GM21447 (cell line): ENCODE measurements around the gene SMYD3.

ENCODE experiments used
- ATAC-seq: cut with Tn5 transposase; IDR thresholded peaks from one replicate; pipeline ENCODE4 v1.9.1; 2021; ENCODE audit not compliant: unreplicated experiment

The SMYD3 gene

DNA sequence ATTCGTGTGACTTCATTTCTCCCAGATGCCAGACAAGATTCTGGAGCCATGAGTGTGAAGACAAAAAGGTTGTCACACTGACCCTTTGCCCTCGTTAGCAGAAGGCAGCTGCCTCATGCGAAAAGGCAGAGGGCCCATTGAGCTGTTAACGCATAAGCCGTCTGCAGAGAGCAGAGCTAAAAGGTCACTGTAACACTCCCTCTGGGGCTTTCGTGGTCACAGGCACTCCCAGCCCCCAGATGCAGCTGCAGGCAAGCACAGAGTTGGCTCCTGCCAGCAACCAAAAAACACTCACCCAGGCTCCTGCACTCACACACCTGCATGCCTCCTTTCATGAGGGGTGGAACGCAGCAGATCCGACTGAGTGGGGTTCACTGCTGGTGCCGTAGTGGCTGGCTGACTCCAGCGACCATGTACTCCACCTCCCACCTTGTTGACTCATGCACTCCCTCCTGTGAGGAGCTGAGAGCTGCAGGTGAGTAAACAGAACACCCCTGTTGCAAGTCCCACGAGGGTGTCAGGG, 287.5 kb downstream of the SMYD3 start:
- peak; percentile 56 for ATAC-seq

- no peak for ATAC-seq
These were observed 288.4 kb downstream of the SMYD3 start for GRCh38 chr1:246218686-246219085.

GRCh38 chr1:246216906-246217305, 290.2 kb downstream of the SMYD3 start:
- ATAC-seq: no peak

GRCh38 chr1:246215510-246215903, 291.6 kb downstream of the SMYD3 start:
- ATAC-seq: no peak

GRCh38 chr1:246214708-246215509, 292.2 kb downstream of the SMYD3 start:
- ATAC-seq: peak; percentile 96

GRCh38 chr1:246213947-246214346, 293.1 kb downstream of the SMYD3 start:
- ATAC-seq: no peak

DNA sequence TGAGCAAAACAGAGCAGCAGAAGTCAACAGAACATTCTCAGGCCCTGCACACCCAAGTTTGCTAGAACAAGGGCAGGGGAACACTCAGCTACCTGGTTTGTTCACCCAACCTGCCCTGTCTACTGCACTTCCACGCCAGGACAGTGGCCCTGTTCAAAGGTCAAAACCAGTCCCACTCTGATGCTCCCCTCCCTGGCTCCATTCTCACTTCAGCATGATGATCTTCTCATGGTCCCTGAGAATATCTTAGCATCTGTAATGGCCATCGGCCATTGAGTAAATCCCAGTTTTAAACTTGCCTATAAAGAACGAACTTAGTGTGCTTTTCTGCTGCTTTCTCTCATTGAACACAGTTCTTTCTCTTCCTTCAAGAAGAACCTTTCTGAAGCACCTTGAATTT, 293.6 kb downstream of the SMYD3 start:
- no peak for ATAC-seq

DNA sequence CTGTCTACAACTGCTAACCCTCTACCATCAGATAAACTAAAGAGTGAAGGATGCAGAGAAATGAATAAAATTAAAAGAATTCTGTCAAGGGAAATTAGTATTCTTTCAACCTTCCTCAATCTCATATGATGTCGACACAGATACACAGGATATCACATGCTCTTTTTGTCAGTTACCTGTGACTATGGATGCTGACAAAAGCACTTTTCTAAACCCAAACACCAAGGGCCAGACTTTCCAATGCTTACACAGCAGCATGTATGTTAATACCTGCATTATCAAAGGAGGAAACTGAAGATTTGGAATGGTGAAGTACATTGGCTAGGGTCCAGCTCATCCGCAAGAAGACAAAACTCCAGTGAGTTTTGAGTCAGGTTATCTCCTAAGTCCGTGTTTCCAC, 294.0 kb downstream of the SMYD3 start:
- ATAC-seq: no peak

DNA sequence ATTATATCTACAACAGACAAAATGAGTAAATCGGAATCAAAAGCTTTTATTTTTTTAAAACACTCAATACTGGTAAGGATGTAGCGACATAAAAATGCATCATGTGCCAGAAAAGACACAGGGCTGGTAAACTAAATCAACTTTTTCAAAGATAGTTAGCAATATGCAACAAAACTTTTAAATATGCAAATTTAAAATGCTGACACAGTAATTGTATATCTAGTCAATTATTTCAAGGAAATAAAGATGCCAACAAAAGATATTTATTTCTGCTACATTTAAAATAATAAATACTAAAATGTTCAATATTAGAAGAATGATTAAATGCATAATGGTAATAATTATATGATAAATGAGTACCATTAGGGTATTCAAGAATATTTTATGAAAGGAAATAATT, 295.1 kb downstream of the SMYD3 start:
- ATAC-seq: no peak

- ATAC-seq: no peak
These were observed 296.3 kb downstream of the SMYD3 start for GRCh38 chr1:246210756-246211155.

GRCh38 chr1:246208105-246208504, 299.0 kb downstream of the SMYD3 start:
- ATAC-seq: no peak

DNA sequence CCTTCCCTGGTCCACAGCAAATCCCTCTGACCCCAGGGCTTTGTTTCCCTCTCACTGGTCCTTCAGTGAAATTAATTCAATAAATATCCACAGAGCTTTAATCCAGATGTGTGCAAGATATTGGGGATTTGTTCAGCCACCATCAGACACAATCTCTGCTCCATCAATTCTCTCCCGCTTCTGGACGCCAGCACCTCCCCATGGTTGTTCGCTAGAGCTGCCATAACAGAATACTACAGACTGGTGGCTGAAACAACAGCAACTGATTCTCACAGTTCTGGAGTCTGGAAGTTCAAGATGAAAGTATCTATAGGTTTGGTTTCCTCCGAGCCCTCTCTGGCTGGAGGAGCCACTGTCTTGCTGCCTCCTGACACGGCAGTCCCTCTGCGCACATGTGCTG, 303.9 kb downstream of the SMYD3 start:
- ATAC-seq: no peak

DNA sequence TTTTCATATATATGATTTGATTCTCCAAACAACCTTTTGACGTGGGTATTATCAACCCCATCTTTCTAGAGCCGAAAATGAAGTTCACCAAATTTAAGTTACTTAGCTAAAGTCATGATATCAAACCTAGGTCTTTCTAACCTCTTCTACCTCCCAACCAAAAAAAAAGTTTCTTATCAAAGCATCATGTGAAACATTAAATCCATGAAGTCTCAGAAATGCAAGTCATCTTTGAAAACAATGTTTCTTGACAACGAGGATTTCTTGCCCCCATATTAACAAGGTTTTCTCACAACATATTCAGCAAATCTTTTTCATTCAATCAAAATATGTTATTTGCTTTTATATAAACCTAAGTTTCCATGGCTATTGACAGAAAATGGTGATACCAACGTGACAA, 306.3 kb downstream of the SMYD3 start:
- no peak for ATAC-seq

DNA sequence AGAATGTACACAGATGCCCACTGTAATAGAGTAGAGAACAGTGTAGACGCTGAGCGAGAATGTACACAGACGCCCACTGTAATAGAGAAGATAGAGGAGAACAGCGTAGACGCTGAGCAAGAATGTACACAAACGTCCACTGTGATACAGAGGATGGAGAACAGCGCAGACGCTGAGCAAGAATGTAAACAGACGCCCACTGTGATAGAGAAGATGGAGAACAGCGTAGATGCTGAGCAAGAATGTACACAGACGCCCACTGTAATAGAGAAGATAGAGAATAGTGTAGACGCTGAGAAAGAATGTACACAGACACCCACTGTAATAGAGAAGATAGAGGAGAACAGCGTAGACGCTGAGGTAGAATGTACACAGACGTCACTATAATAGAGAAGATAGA, 306.9 kb downstream of the SMYD3 start:
- ATAC-seq: no peak

- ATAC-seq: no peak
These were observed 307.9 kb downstream of the SMYD3 start for GRCh38 chr1:246199086-246199645.

GRCh38 chr1:246198115-246198816, 308.8 kb downstream of the SMYD3 start:
- ATAC-seq: no peak

- no peak for ATAC-seq
These were observed 310.0 kb downstream of the SMYD3 start for GRCh38 chr1:246197076-246197475.

- ATAC-seq: no peak
These were observed 311.8 kb downstream of the SMYD3 start for GRCh38 chr1:246195296-246195695.

DNA sequence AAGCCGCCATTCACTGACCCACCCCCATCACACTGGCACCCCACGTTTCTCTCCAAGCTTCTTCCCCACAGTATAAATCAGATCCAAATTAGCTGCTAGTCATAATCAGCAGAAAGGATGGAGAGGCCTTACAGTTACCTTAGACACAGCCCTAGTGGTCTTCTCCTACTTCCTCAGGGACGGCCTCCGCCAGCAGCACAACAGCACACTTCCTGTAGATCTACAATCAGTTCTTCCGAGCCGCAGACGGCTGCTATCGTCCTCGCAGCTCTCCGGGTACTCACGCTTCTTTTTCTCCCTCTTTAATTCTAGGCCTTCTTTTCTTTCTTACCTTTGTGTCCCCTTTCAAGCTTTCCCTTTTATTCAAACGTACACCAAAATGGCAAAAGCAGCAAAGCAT, 313.5 kb downstream of the SMYD3 start:
- ATAC-seq: no peak

- ATAC-seq: no peak
These were observed 318.0 kb downstream of the SMYD3 start for GRCh38 chr1:246189126-246189525.

DNA sequence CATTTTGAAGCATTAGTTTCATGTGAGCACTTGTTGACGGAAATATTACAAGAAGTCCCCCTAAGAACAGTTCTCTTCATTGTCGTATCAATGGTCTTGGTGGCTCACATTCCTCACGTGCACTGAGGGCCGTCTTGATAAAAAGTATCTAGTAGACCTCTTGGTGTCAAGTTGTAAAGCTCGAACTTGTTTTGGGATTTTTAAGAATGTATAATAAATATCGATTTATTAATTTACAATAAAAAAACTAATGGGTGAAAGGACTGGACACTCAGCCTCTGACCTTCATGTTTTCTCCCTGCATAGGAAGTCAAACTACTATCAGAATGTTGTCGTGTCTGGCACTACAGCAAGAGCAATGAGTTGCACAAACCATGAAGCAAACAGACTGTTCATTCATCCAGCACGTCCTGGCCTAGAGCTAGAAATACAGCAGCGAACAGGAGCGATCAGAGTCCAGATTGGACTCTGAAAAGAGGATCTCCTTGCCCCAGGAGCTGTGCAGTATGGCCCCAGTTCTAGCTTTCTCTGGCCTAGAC, 319.2 kb downstream of the SMYD3 start:
- ATAC-seq: no peak

DNA sequence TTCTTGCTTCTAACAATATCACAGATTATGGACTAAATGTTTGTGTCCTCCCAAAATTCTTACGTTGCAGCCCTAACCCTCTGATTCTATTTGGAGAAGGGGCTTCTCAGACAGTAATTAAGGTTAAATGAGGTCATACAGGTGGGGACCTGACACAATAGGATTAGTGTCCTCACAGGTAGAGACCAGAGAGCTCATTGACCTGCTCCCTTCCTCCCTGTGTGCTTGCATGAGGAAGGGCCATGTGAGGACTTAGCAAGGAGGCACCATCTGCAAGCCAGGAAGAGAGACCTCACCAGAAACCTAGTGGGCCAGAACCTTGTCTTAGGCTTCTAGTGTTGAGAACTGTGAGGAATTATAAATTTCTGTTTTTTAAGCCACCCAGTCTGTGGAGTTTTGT, 322.6 kb downstream of the SMYD3 start:
- no peak for ATAC-seq
